Mesenchymal stem cell (in vitro differentiated cells and primary cell): ENCODE results near the gene ETV1.

ENCODE experiments used
- DNase-seq: peaks from one replicate; pipeline ENCODE4 v3.0.0-alpha.2; 2013
- H2AFZ ChIP-seq: one replicate; pipeline ENCODE4 v1.6.1; 2013; ENCODE audit warnings: low read depth, mild to moderate bottlenecking, control low read depth, inconsistent platforms, low read length, moderate library complexity
- H2AK5ac ChIP-seq: 2 replicates; pipeline ENCODE4 v1.6.1; 2013; ENCODE audit warnings: low read length, moderate library complexity, mild to moderate bottlenecking, inconsistent platforms; ENCODE audit not compliant: severe bottlenecking
- H2BK120ac ChIP-seq: one replicate; pipeline ENCODE4 v1.6.1; 2013; ENCODE audit warnings: low read depth, mild to moderate bottlenecking, inconsistent platforms, low read length, moderate library complexity
- H2BK12ac ChIP-seq, 2 experiments: one replicate each; pipeline ENCODE4 v1.6.1; 2013; ENCODE audit warnings: inconsistent platforms in 2 of 2, low read length in 2 of 2, mild to moderate bottlenecking in 2 of 2, moderate library complexity in 2 of 2, control low read depth in 1 of 2
- H2BK15ac ChIP-seq: one replicate; pipeline ENCODE4 v1.6.1; 2013; ENCODE audit warnings: mild to moderate bottlenecking, low read depth, inconsistent platforms; ENCODE audit not compliant: poor library complexity, severe bottlenecking
- H2BK5ac ChIP-seq: 2 replicates; pipeline ENCODE4 v1.6.1; 2013; ENCODE audit warnings: low read depth, mild to moderate bottlenecking, low read length, control low read depth, inconsistent platforms; ENCODE audit not compliant: poor library complexity, severe bottlenecking
- H3K14ac ChIP-seq, 2 experiments: one replicate each; pipeline ENCODE4 v1.6.1; 2013; ENCODE audit warnings: inconsistent platforms in 2 of 2, low read length in 2 of 2, control low read depth in 1 of 2, mild to moderate bottlenecking in 1 of 2, moderate library complexity in 1 of 2
- H3K18ac ChIP-seq, 2 experiments: one replicate each; pipeline ENCODE4 v1.6.1; 2013; ENCODE audit warnings: inconsistent platforms in 2 of 2, low read length in 2 of 2, control low read depth in 1 of 2, low read depth in 1 of 2, mild to moderate bottlenecking in 1 of 2
- H3K23ac ChIP-seq, 2 experiments: one replicate each; pipeline ENCODE4 v1.6.1; 2013; ENCODE audit warnings: inconsistent platforms in 2 of 2, low read length in 2 of 2, mild to moderate bottlenecking in 2 of 2, moderate library complexity in 2 of 2, control low read depth in 1 of 2
- H3K27ac ChIP-seq: 2 replicates; pipeline ENCODE4 v1.5.1; 2013; ENCODE audit warnings: mild to moderate bottlenecking, moderate library complexity, low read length, control low read depth, inconsistent platforms; ENCODE audit not compliant: poor library complexity, severe bottlenecking
- H3K27me3 ChIP-seq, 2 experiments: 2 replicates each; pipeline versions ENCODE4 v1.6.1 to v1.7.0; 2013; ENCODE audit warnings: low read length in 2 of 2, mild to moderate bottlenecking in 2 of 2, moderate library complexity in 2 of 2, control low read depth in 1 of 2, inconsistent platforms in 1 of 2; ENCODE audit not compliant: control insufficient read depth in 1 of 2, insufficient read depth in 1 of 2
- H3K36me3 ChIP-seq, 2 experiments: 2 replicates each; pipeline versions ENCODE4 v1.6.1 to v1.7.0; 2013; ENCODE audit warnings: low read length in 2 of 2, control low read depth in 1 of 2, inconsistent platforms in 1 of 2, low read depth in 1 of 2, mild to moderate bottlenecking in 1 of 2; ENCODE audit not compliant: insufficient read depth in 2 of 2, control insufficient read depth in 1 of 2
- H3K4ac ChIP-seq, 2 experiments: one replicate each; pipeline ENCODE4 v1.6.1; 2013; ENCODE audit warnings: inconsistent platforms in 2 of 2, low read length in 2 of 2, mild to moderate bottlenecking in 2 of 2, moderate library complexity in 2 of 2, control low read depth in 1 of 2, low read depth in 1 of 2
- H3K4me1 ChIP-seq: 2 replicates; pipeline ENCODE4 v1.6.1; 2013; ENCODE audit warnings: low read depth, low read length, control low read depth; ENCODE audit not compliant: control insufficient read depth, insufficient read depth
- H3K4me2 ChIP-seq: 2 replicates; pipeline ENCODE4 v1.6.1; 2013; ENCODE audit warnings: low read length, mild to moderate bottlenecking, inconsistent platforms; ENCODE audit not compliant: poor library complexity, severe bottlenecking
- H3K4me3 ChIP-seq, 2 experiments: 2 replicates each; pipeline versions ENCODE4 v1.5.1 to v1.7.0; 2013; ENCODE audit warnings: low read length in 2 of 2, mild to moderate bottlenecking in 2 of 2, control low read depth in 1 of 2, low read depth in 1 of 2; ENCODE audit not compliant: insufficient read depth in 1 of 2
- H3K79me1 ChIP-seq: replicated peaks from 2 replicates; pipeline ENCODE4 v1.6.1; 2013; ENCODE audit warnings: mild to moderate bottlenecking, control low read depth, low read length, inconsistent platforms; ENCODE audit not compliant: poor library complexity, severe bottlenecking
- H3K9ac ChIP-seq: 2 replicates; pipeline ENCODE4 v1.7.0; 2013; ENCODE audit warnings: mild to moderate bottlenecking, low read length, moderate library complexity
- H3K9me3 ChIP-seq: 2 replicates; pipeline ENCODE4 v1.7.0; 2013; ENCODE audit warnings: mild to moderate bottlenecking, low read length; ENCODE audit not compliant: control insufficient read depth
- H4K8ac ChIP-seq: one replicate; pipeline ENCODE4 v1.6.1; 2013; ENCODE audit warnings: inconsistent platforms, mild to moderate bottlenecking, low read length, moderate library complexity
- H4K91ac ChIP-seq: one replicate; pipeline ENCODE4 v1.6.1; 2013; ENCODE audit warnings: mild to moderate bottlenecking, low read length, inconsistent platforms
- WGBS: methylation state at CpG from one replicate; pipeline ENCODE4 v1.1.7; 2013; ENCODE audit warnings: mixed read lengths; 5-methylcytosine and 5-hydroxymethylcytosine counted together

The ETV1 gene

DNA sequence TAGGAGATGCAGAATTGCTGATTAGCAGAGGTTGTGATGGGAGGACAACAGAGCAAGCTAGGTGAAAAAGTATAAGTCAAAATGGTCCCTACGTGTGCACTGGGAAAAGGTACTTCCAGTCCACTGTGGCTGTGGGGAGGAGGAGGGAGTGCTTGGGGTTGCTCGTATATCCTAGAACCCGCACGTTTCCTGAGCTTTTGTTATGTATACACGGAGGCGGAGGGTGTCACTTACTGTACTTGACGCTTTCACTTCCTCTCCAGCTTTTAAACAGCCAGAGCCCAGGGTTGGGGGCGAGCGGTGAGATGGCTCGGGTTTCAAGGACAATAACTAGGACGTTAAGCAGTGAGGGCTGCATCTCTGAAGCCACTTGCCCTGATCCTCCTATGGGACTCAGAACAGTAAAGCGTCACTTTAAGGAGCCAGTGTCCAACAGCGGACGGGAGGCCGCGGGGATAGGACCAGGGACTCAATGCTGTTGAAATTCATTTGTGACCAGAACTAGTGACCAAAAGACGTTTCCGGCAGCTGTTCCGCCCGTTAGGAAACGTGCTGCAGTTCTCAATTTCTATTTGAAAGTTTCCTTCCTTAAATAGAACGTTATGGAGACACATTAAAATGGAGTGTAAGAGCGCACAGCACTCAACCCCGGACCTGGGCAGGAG, 985 bp upstream of the ETV1 start:
- Histone ChIP-seq H3K4me3 (peak overlapping the region; percentile 59 to 94), H3K36me3 (peaks cover 0 to 7% of the 10 kb centered on the region in 2 experiments), H4K8ac (peak overlapping the region; percentile 50), H2AK5ac (no peak overlapping the region), H3K18ac (peak overlapping the region; percentile 63 to 85), H2BK5ac (no peak overlapping the region), H3K4ac (peak overlapping the region in 1 of 2 experiments; percentile 73), H3K9ac (peak overlapping the region; percentile 97), H3K14ac (no peak overlapping the region), H2AFZ (peak overlapping the region; percentile 69), H3K23ac (peak overlapping the region in 1 of 2 experiments; percentile 73), H3K27me3 (no peaks in the 10 kb centered on the region), H3K27ac (peak overlapping the region; percentile 82), H2BK120ac (no peak overlapping the region), H3K4me1 (peaks cover 1% of the 10 kb centered on the region), H4K91ac (no peak overlapping the region), H3K4me2 (peak overlapping the region; percentile 93), H3K79me1 (peaks cover 3% of the 10 kb centered on the region), H2BK15ac (no peak overlapping the region), H3K9me3 (no peaks in the 10 kb centered on the region), H2BK12ac (peak overlapping the region in 1 of 2 experiments; percentile 68)
- 0% methylated on average over 17 of the region's 24 CpGs for WGBS
- peak; percentile 84 for DNase-seq

DNA sequence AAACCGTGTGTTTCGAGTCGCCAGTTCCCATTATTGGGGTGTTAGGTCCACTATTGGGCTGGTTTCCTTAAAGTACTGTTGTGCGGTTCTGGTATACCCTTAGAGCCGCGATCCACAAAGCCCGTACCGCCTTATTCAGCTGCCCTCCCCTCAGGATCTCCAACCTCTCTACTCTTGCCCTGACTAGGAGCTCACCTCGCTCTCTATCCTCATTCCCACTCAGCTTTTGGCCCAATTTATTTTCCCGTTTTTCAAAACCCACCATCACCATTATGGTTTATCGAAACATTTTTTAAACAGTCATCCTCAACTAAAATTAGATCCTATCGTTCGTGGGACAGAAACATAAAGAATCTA, 461 bp upstream of the ETV1 start:
- no peak overlapping the region for H3K14ac ChIP-seq
- H3K27me3 ChIP-seq, result no peaks in the 10 kb centered on the region
- peak overlapping the region; percentile 82 for H3K27ac ChIP-seq
- peak overlapping the region; percentile 54 for H4K8ac ChIP-seq
- peak overlapping the region; percentile 97 for H3K9ac ChIP-seq
- H3K36me3 ChIP-seq, result peaks cover 0 to 7% of the 10 kb centered on the region in 2 experiments
- H2AFZ ChIP-seq, result peak overlapping the region; percentile 77
- H3K4me1 ChIP-seq, result peaks cover 1% of the 10 kb centered on the region
- H3K4me3 ChIP-seq, result peak overlapping the region; percentile 79 to 94
- H2AK5ac ChIP-seq, result no peak overlapping the region
- H3K4ac ChIP-seq, result peak overlapping the region; percentile 39 to 85
- 2% methylated on average over 12 of the region's 13 CpGs for WGBS
- peak overlapping the region in 1 of 2 experiments; percentile 83 for H3K23ac ChIP-seq
- no peak for DNase-seq
- H4K91ac ChIP-seq, result peak overlapping the region; percentile 44
- H3K79me1 ChIP-seq, result peaks cover 3% of the 10 kb centered on the region
- H2BK5ac ChIP-seq, result no peak overlapping the region
- no peak overlapping the region for H2BK12ac ChIP-seq
- H3K4me2 ChIP-seq, result peak overlapping the region; percentile 93
- peak overlapping the region; percentile 11 for H2BK120ac ChIP-seq
- H2BK15ac ChIP-seq, result peak overlapping the region; percentile 26
- peak overlapping the region; percentile 86 to 96 for H3K18ac ChIP-seq
- H3K9me3 ChIP-seq, result no peaks in the 10 kb centered on the region

DNA sequence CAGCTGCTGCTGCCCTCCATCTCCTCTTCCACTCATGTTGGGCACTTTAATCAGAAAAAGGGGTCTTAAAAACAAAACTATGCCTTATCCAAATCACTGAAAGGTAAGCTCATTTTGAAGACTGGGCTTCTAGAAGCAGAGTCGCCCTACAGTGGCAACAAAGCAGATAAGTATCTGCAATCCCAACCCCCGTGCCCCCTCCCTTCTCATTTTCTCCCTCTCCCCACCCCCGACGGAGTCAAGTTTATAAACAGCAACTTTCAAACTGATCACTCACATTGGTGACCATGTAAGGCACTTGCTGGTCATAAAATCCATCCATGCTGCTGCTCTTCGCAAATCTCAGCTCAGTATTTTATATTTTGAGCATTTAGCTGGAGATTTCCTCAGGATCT, 738 bp downstream of the ETV1 start:
- peak overlapping the region; percentile 97 for H3K9ac ChIP-seq
- H3K23ac ChIP-seq, result no peak overlapping the region
- H3K36me3 ChIP-seq, result peaks cover 0 to 7% of the 10 kb centered on the region in 2 experiments
- peaks cover 1% of the 10 kb centered on the region for H3K4me1 ChIP-seq
- H4K91ac ChIP-seq, result no peak overlapping the region
- H3K4me3 ChIP-seq, result peak overlapping the region in 1 of 2 experiments; percentile 94
- H2BK120ac ChIP-seq, result no peak overlapping the region
- H3K18ac ChIP-seq, result peak overlapping the region; percentile 49 to 66
- H2BK12ac ChIP-seq, result no peak overlapping the region
- H3K4me2 ChIP-seq, result peak overlapping the region; percentile 93
- 7% methylated on average over 5 of the region's 5 CpGs for WGBS
- H3K9me3 ChIP-seq, result no peaks in the 10 kb centered on the region
- peaks cover 3% of the 10 kb centered on the region for H3K79me1 ChIP-seq
- no peak overlapping the region for H3K4ac ChIP-seq
- peak overlapping the region; percentile 61 for H2BK5ac ChIP-seq
- H3K27ac ChIP-seq, result peak overlapping the region; percentile 75
- H2BK15ac ChIP-seq, result no peak overlapping the region
- H3K27me3 ChIP-seq, result no peaks in the 10 kb centered on the region
- H2AFZ ChIP-seq, result no peak overlapping the region
- no peak overlapping the region for H2AK5ac ChIP-seq
- DNase-seq, result peak; percentile 64
- H4K8ac ChIP-seq, result no peak overlapping the region
- no peak overlapping the region for H3K14ac ChIP-seq

DNA sequence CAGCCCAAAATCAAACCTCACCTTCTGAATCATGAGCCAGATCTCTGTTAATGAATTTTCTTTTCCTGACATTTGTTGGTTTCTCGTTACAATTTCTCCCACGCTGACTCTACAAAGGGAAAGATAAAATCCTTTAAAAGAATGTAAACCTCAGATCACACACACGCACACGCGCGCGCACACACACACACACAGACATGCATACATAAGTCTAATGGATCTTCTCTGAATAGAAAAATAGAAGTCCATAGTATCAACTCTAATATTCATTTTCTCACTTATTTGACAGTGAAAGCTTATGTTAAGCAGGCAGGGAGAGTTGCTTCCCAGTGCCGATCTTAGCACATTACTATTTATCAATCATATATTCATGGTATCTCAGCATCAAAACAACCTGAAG, 1.4 kb downstream of the ETV1 start:
- Histone ChIP-seq H2AFZ (no peak overlapping the region), H3K4me3 (peak overlapping the region in 1 of 2 experiments; percentile 94), H2BK15ac (no peak overlapping the region), H3K14ac (no peak overlapping the region), H3K4me1 (peaks cover 1% of the 10 kb centered on the region), H3K23ac (no peak overlapping the region), H3K79me1 (peaks cover 3% of the 10 kb centered on the region), H3K4me2 (peak overlapping the region; percentile 71), H2BK5ac (no peak overlapping the region), H4K91ac (no peak overlapping the region), H2BK12ac (no peak overlapping the region), H2AK5ac (no peak overlapping the region), H2BK120ac (no peak overlapping the region), H3K27me3 (no peaks in the 10 kb centered on the region), H3K4ac (no peak overlapping the region), H3K9ac (peak overlapping the region; percentile 97), H4K8ac (no peak overlapping the region), H3K27ac (no peak overlapping the region), H3K18ac (no peak overlapping the region), H3K9me3 (no peaks in the 10 kb centered on the region), H3K36me3 (peaks cover 0 to 7% of the 10 kb centered on the region in 2 experiments)
- DNase-seq, result peak; percentile 80
- WGBS, result 0% methylated on average over 2 of the region's 8 CpGs
